GM19468 (cell line): ENCODE measurements around the gene UPK2.
A peak's percentile ranks its signal among the peaks of the same experiment; 100 is the strongest.

Experiments
- ATAC-seq: cut with Tn5 transposase; IDR thresholded peaks from one replicate; pipeline ENCODE4 v1.9.1; 2021; ENCODE audit warnings: mild to moderate bottlenecking, moderate library complexity, moderate number of reproducible peaks; ENCODE audit not compliant: unreplicated experiment; ENCODE audit errors: extremely low read depth

UPK2 gene

GRCh38 chr11:118956094-118956846 lies at the start of gene UPK2:
Gene UPK2, plus strand, starts transcription at chr11:118956298. Its CDS starts 53 bp downstream, at chr11:118956351.
- peak; percentile 79 for ATAC-seq

GRCh38 chr11:118907051-118908042 lies 48.8 kb upstream of the UPK2 start:
- no peak for ATAC-seq

- ATAC-seq, result no peak
Measured at GRCh38 chr11:118908264-118908663, 47.8 kb upstream of the UPK2 start.

- ATAC-seq, result no peak
Measured at GRCh38 chr11:118908901-118909618, 47.0 kb upstream of the UPK2 start.

- ATAC-seq, result no peak
Measured at GRCh38 chr11:118909619-118910308, 46.3 kb upstream of the UPK2 start.

- ATAC-seq, result no peak
Measured at GRCh38 chr11:118910309-118911112, 45.6 kb upstream of the UPK2 start.

GRCh38 chr11:118911113-118911879 lies 44.8 kb upstream of the UPK2 start:
- ATAC-seq, result no peak

- ATAC-seq, result no peak
Measured at GRCh38 chr11:118911880-118912741, 44.0 kb upstream of the UPK2 start.

- no peak for ATAC-seq
Measured at GRCh38 chr11:118912742-118913410, 43.2 kb upstream of the UPK2 start.

GRCh38 chr11:118913411-118914125 lies 42.5 kb upstream of the UPK2 start:
- no peak for ATAC-seq

GRCh38 chr11:118914178-118914918 lies 41.8 kb upstream of the UPK2 start:
- ATAC-seq, result no peak

- ATAC-seq, result no peak
Measured at GRCh38 chr11:118914987-118915386, 41.1 kb upstream of the UPK2 start.

GRCh38 chr11:118915396-118915795 lies 40.7 kb upstream of the UPK2 start:
- no peak for ATAC-seq

- ATAC-seq, result no peak
Measured at GRCh38 chr11:118915941-118916841, 39.9 kb upstream of the UPK2 start.
